Activated T-helper 9 cell treated with anti-CD3 and anti-CD28 coated beads, Interleukin-2, amount 50 U/mL, for 16 hours (primary cell): Measurements from ENCODE around the gene LRRK1.

Experiments used
- DNase-seq: peaks from one replicate; pipeline ENCODE4 v3.0.0-alpha.2; 2020; ENCODE audit warnings: low read depth

Gene LRRK1

GRCh38 chr15:101004500-101004899 lies 85.3 kb downstream of the LRRK1 start:
- DNase-seq: no peak

- no peak for DNase-seq
These were observed 86.0 kb downstream of the LRRK1 start for GRCh38 chr15:101004986-101005747.

DNA sequence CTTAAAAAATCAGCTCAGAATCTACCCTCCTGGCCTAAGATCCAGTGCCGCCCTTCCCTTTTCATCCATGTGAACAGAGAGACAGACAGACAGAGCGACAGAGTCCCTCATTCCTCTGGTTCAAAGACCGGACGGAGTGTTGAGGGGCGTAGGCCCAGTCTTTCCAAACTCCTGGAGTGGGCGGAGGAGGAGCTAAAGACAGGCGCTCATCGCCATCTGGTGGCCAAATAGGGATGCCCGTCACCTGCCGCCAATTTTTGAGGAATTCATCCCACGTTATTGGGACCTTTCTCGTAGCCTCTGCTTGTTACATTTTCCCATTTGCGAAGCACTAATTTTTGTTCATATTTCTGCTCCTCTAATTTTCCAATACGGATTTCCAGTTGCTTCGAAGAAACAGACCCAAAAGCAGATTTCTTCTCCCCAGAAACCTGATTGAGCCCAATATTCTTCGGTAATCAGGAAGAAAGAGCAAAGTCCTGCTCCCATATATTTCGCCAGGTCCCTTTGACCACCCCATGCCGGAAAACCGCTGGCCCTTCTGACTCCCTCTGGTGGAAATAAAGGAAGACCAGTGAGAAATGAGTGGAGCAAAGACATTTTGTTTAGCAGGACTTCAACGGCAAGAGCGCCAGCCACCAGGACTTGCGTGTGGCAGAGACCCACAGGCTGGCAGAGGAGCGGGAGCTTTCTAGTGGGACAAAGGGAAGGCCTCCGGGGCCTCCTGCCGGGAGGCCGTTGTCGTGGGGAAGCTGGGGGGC lies 88.0 kb downstream of the LRRK1 start:
- peak; percentile 40 for DNase-seq

- peak; percentile 77 for DNase-seq
These were observed 89.3 kb downstream of the LRRK1 start for GRCh38 chr15:101008158-101009139.

DNA sequence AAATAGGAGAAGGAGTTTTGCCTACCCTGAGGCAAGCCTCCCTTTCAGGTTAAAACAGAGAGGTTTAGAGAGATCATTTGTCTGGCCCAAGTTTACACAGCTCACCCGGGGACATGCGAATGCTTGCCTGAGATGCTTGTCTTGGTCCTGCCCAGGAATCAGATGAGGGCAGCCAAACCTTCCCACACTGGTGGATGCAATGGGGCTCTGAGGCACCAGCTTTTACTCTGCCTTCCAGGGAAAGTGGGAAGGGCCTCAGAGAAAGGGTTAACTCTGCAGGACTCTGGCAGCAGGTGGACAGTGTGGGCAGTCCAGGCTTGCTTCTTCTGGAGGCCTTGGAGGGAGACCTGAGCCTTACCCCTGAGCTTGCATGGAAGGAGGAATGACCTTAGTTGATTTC lies 90.0 kb downstream of the LRRK1 start:
- no peak for DNase-seq

DNA sequence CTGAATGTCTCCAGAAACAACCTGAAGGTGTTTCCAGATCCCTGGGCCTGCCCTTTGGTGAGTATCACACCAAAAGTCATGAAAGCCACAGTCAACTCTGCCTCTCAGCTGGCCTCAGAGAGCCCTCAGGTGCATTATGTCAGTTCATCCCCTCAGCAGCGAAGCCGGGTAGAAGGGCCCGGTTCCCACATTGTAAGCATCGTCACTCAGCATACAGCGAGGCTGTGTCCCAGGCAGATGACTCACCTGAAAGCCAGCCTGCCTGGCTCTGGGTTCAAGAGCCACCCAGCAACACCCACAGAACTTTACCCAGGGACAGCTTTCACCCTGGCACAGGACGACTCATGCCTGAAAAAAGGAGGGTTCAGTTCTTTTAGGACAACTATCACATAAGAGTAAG lies 91.6 kb downstream of the LRRK1 start:
- no peak for DNase-seq

- no peak for DNase-seq
These were observed 93.4 kb downstream of the LRRK1 start for GRCh38 chr15:101012326-101013200.

GRCh38 chr15:101013201-101013550 lies 94.0 kb downstream of the LRRK1 start:
- no peak for DNase-seq

DNA sequence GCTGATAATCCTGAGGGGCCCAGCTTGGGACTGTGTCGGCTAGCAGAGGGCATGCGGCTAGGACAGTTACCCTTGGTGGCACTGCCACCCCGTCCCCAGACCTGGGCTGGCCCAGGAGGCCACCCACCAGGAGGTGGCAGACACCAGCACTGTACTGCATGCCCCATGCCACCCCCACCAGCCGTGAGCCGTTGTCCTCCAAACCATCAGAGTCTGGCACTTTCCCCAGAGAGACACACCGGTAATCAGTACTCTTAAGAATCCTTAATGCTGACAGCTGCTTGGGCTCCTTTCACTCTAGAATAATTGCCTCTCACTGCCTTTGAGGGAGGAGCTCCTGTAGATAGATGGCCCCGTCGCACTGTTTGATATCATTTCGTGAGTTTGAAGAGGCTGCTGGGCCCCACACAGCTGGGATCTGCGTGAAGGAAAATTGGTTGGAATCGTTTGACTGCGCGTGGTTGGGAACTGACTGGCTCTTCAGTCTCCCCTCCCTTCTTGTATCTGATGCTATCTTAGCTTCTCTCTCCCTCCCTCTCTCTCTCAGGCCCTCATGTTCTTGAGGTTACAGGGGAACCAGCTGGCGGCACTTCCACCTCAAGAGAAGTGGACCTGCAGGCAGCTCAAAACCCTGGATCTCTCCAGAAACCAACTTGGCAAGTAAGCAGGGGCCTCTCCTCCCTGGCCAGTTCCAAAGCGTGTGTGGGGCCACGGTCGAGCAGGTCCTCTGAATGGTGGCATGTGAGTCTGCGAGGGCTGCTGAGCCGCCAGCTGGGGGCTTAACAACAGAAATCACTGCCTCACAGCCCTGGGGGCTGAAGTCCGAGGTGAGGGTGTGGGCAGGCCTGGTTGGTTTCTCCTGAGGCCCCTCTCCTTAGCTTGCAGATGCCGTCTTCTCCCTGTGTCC lies 94.9 kb downstream of the LRRK1 start:
- DNase-seq: no peak

GRCh38 chr15:101014921-101015841 lies 96.0 kb downstream of the LRRK1 start:
- DNase-seq: peak; percentile 53

DNA sequence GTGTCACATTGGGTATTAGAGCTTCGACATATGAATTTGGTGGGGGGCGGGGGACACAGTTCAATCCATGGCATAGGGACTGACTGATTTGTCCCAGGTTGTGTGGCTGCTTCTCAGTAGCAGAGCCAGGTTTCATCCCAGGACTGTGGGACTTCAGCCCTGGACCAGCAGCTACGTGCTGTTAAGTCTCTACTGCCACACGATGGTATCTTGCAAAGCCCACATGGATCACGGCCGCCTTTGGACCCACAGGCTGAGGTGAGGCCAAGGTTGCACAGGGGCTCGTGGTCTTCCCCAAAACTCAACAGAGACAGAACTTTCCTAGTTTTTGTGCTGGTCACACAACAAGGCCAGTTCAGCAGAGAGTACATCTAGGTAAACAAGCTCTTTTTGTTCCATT lies 97.4 kb downstream of the LRRK1 start:
- no peak for DNase-seq

DNA sequence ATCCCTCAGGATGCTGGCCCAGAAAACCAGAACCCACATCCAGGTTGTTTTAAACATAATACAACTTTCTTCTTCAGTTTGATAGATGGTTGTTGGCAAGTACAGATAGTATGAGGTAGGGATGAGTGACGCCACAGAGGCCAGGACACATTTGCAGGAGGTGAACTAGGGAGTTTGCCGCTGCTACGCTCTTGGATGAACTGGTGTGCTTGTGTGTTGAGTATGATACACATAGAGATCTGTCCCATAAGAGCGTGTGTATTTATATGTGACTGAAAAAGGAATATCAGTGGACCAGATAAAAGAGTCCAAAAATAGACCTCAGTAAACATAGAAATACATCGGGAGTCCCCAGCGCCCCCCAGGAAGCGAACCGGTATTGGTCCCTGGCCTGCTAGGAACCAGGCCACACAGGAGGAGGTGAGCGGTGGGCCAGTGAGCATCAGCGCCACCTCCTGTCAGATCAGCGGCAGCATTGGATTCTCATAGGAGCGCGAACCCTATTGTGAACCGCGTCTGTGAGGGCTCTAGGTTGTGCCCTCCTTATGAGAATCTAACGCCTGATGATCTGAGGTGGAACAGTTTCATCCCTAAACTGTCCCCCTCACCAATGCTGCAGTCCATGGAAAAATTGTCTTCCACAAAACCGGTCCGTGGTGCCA lies 98.1 kb downstream of the LRRK1 start:
- no peak for DNase-seq

- no peak for DNase-seq
These were observed 98.9 kb downstream of the LRRK1 start for GRCh38 chr15:101018016-101018415.

GRCh38 chr15:101018450-101018849 lies 99.3 kb downstream of the LRRK1 start:
- DNase-seq: no peak

DNA sequence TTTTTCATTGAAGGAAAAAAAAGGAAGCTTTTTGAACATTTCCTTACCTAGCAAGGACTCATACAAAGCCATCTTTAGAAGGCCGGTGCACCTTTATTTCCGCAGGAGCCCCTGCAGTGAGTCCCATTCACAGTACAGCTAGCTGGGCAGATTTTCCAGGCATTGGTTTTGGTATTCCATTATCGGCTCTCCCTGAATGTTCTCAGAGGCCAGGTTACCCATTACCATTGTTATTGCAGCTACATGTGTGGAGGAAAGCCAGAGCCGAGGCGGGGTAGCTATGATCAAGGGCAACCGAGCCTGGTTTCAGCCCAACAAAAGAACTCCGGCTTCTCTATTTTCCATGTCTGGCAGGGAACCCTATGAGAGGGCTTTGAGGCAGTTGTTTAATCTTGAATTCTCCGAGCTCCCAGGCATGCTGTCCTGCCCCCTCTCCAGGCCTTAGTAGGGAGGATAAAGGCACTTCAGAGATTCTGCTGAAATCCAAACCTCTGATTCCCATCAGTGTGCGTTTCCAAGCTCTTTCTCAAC lies 100.3 kb downstream of the LRRK1 start:
- DNase-seq: no peak

- DNase-seq: no peak
These were observed 101.3 kb downstream of the LRRK1 start for GRCh38 chr15:101020451-101020850.

DNA sequence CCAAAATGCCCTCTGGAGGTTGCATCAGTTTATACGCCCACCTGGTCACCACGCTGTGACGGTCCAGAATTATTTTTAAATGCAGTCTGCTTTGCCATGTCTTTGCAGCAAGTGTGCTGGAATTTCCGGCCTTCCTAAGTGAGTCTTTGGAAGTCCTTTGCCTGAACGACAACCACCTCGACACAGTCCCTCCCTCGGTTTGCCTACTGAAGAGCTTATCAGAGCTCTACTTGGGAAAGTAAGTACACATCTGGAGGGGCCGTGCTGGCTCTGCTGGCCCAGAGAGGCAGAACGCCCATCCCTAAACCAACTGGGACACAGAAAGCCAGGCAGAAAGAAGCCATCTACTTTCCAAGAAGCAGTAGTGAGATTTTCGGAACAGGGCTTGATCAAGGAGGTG lies 101.8 kb downstream of the LRRK1 start:
- no peak for DNase-seq

DNA sequence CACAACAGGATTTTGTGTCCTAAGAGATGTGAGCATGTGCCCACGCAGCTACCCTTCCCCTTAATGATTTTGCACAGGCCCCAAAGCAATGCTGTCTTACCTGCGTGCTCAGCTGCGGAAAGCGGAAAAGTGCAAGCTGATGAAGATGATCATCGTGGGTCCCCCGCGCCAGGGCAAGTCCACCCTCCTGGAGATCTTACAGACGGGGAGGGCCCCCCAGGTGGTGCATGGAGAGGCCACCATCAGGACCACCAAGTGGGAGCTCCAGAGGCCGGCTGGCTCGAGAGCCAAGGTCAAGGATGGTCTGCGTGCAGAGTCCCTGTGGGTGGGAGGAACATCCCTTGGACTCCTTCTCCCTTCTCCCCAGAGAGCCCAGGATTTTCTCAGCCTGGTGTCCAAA lies 103.1 kb downstream of the LRRK1 start:
- DNase-seq: no peak
